Panc1 (cell line): ENCODE data around the gene B4GALNT1.

Experiments
- CTCF ChIP-seq: fragments of 450-650 bp; IDR thresholded peaks from 2 replicates; pipeline ENCODE4 v1.5.1; 2017; ENCODE audit warnings: mild to moderate bottlenecking
- POLR2AphosphoS5 ChIP-seq: IDR thresholded peaks from 2 replicates; pipeline ENCODE4 v1.6.1; 2012; ENCODE audit warnings: mild to moderate bottlenecking, low read depth, low read length, moderate library complexity
- SIN3A ChIP-seq: IDR thresholded peaks from 2 replicates; pipeline ENCODE4 v1.6.1; 2012; ENCODE audit warnings: low read depth, mild to moderate bottlenecking, low read length, moderate library complexity, borderline replicate concordance; ENCODE audit not compliant: insufficient read depth
- TCF7L2 ChIP-seq: IDR thresholded peaks from 2 replicates; pipeline ENCODE4 v1.6.1; 2011; ENCODE audit warnings: mild to moderate bottlenecking, low read depth, low read length, inconsistent platforms

- TF ChIP-seq CTCF (no peak), TCF7L2 (no peak), POLR2AphosphoS5 (no peak), SIN3A (no peak)
These were observed 29.7 kb downstream of the B4GALNT1 start for GRCh38 chr12:57603324-57603723.
